Measurements from ENCODE around the gene REC8. TPM values are rescaled to one million over a fixed set of nuclear protein-coding genes. Genes with fewer than 3 reads are reported as not detected.

REC8 gene
- total RNA-seq, 1 donor from 2014 or later: 9.6 TPM

GRCh38 chr14:24136684-24137528 is 35.0 kb upstream of the REC8 start:
- no peak for DNase-seq (ENCODE audit: low spot score in 2 of 2)
- Histone ChIP-seq H3K27me3 (no peaks in the 10 kb centered on the region), H3K27ac (peak overlapping the region; percentile 80 to 91), H3K9me3 (no peaks in the 10 kb centered on the region), H3K36me3 (peaks cover 11 to 18% of the 10 kb centered on the region in 2 donors), H3K4me3 (peak overlapping the region; percentile 82 to 96), H3K4me1 (peaks cover 5 to 27% of the 10 kb centered on the region in 2 donors)
- intact Hi-C loops (cut with DNase I): loop anchor here (1.0 kb wide), 2 partner anchors 22 to 24 kb away; partner anchors contain the start of gene IRF9
- TF ChIP-seq, protein P1, sequence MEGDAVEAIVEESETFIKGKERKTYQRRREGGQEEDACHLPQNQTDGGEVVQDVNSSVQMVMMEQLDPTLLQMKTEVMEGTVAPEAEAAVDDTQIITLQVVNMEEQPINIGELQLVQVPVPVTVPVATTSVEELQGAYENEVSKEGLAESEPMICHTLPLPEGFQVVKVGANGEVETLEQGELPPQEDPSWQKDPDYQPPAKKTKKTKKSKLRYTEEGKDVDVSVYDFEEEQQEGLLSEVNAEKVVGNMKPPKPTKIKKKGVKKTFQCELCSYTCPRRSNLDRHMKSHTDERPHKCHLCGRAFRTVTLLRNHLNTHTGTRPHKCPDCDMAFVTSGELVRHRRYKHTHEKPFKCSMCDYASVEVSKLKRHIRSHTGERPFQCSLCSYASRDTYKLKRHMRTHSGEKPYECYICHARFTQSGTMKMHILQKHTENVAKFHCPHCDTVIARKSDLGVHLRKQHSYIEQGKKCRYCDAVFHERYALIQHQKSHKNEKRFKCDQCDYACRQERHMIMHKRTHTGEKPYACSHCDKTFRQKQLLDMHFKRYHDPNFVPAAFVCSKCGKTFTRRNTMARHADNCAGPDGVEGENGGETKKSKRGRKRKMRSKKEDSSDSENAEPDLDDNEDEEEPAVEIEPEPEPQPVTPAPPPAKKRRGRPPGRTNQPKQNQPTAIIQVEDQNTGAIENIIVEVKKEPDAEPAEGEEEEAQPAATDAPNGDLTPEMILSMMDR (IDR thresholded peaks at IDR 0.05): no peak

DNA sequence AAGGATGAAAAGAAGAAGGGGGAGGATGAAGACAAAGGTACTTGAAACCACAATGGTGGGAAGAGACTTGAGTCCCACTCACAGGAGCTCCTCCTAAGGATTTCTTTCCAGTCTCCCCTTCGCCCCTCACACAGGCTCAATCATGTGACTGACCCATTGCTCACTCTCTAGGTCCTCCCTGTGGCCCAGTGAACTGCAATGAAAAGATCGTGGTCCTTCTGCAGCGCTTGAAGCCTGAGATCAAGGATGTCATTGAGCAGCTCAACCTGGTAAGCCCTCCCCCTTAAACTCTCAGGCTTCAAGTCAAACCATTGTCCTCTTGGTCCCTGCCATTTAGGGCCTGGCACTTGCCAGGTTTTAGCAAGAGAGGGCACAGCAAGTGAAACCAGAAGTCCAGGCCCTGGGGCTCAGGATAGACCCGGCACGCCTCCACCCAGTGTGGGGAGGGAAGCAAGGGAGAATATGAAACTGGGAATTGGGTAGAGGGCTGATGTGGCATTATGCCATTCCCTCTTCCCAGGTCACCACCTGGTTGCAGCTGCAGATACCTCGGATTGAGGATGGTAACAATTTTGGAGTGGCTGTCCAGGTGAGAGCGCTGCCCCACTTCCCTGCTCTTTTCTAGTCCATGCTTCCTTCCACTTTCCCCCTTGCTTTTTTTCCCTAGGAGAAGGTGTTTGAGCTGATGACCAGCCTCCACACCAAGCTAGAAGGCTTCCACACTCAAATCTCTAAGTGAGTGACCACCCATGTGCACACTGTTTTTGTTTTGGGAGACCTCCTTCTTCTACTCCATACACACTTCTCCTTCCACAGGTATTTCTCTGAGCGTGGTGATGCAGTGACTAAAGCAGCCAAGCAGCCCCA is 34.1 kb upstream of the REC8 start:
- Histone ChIP-seq H3K9me3 (no peaks in the 10 kb centered on the region), H3K27me3 (no peaks in the 10 kb centered on the region), H3K4me3 (no peak overlapping the region), H3K4me1 (peaks cover 9 to 31% of the 10 kb centered on the region in 2 donors), H3K36me3 (peaks cover 11 to 18% of the 10 kb centered on the region in 2 donors), H3K27ac (peak overlapping the region; percentile 31 to 91)
- intact Hi-C loops (cut with DNase I): no loop called here
- no peak for DNase-seq (ENCODE audit: low spot score in 2 of 2)
- TF ChIP-seq, protein P1 (IDR thresholded peaks at IDR 0.05): no peak

GRCh38 chr14:24138396-24139271 is 33.2 kb upstream of the REC8 start:
- TF ChIP-seq, protein P1 (IDR thresholded peaks at IDR 0.05): no peak
- H3K36me3 ChIP-seq: peaks cover 11 to 18% of the 10 kb centered on the region in 2 donors
- H3K27ac ChIP-seq: no peak overlapping the region
- H3K9me3 ChIP-seq: no peaks in the 10 kb centered on the region
- peaks cover 9 to 31% of the 10 kb centered on the region in 2 donors for H3K4me1 ChIP-seq
- DNase-seq (ENCODE audit: low spot score in 2 of 2): no peak
- no peak overlapping the region for H3K4me3 ChIP-seq
- intact Hi-C loops (cut with DNase I): no loop called here
- no peaks in the 10 kb centered on the region for H3K27me3 ChIP-seq

GRCh38 chr14:24139272-24139934 is 32.5 kb upstream of the REC8 start:
- TF ChIP-seq, protein P1 (IDR thresholded peaks at IDR 0.05): no peak
- Histone ChIP-seq H3K9me3 (no peaks in the 10 kb centered on the region), H3K4me3 (peak overlapping the region in 1 of 2 donors; percentile 80), H3K4me1 (peaks cover 9 to 31% of the 10 kb centered on the region in 2 donors), H3K36me3 (peaks cover 11 to 18% of the 10 kb centered on the region in 2 donors), H3K27me3 (no peaks in the 10 kb centered on the region), H3K27ac (peak overlapping the region in 1 of 2 donors; percentile 76)
- DNase-seq (ENCODE audit: low spot score in 2 of 2): no peak
- intact Hi-C loops (cut with DNase I): no loop called here
